Heart right ventricle (tissue), 16 donors: Measurements from ENCODE around the gene MYT1. TPM values are rescaled to one million over a fixed set of nuclear protein-coding genes. Genes with fewer than 3 reads are reported as not detected.

Experiments
- ATAC-seq, 8 donors: fragments of 200-7000 bp; cut with Tn5 transposase; one replicate each; pipeline ENCODE4 v1.9.1; 2020; ENCODE audit warnings: mild to moderate bottlenecking in 8 of 8, moderate library complexity in 8 of 8, moderate number of reproducible peaks in 1 of 8
- DNase-seq, 2 donors: peaks; one replicate each; pipeline ENCODE4 v3.0.0-alpha.2; 2020
- H3K27ac ChIP-seq, 10 donors: fragments of 200-600 bp; sonication (generic) in 2 of 10; one replicate each; pipeline versions ENCODE4 v1.5.0 to v1.8.0; 2020 to 2022; ENCODE audit warnings: mild to moderate bottlenecking in 3 of 10
- H3K27me3 ChIP-seq, 7 donors: fragments of 200-600 bp; one replicate each; pipeline ENCODE4 v1.8.0; 2021 to 2022; ENCODE audit warnings: mild to moderate bottlenecking in 2 of 7
- H3K36me3 ChIP-seq, 9 donors: fragments of 200-600 bp; sonication (generic) in 1 of 9; one replicate each; pipeline versions ENCODE4 v1.5.0 to v1.8.0; 2020 to 2022; ENCODE audit warnings: mild to moderate bottlenecking in 2 of 9
- H3K4me1 ChIP-seq, 9 donors: fragments of 200-600 bp; sonication (generic) in 1 of 9; one replicate each; pipeline versions ENCODE4 v1.5.0 to v1.8.0; 2020 to 2022; ENCODE audit warnings: mild to moderate bottlenecking in 4 of 9
- H3K4me3 ChIP-seq, 10 donors: fragments of 200-600 bp; sonication (generic) in 2 of 10; one replicate each; pipeline versions ENCODE4 v1.5.0 to v1.8.0; 2020 to 2022; ENCODE audit warnings: mild to moderate bottlenecking in 7 of 10, moderate library complexity in 2 of 10
- H3K9me3 ChIP-seq, 11 donors: fragments of 200-600 bp in 10 of 11; sonication (generic) in 2 of 11; one replicate each; pipeline versions ENCODE4 v1.5.0 to v1.8.0; 2013 to 2022; ENCODE audit warnings: mild to moderate bottlenecking in 2 of 11, control low read depth in 1 of 11, moderate library complexity in 1 of 11
- WGBS, 2 donors: extraction: QIAGEN DNeasy Blood & Tissue Kit; methylation state at CpG; one replicate each; pipeline ENCODE4 v1.1.7; 2013; ENCODE audit warnings: inconsistent platforms in 1 of 2; 5-methylcytosine and 5-hydroxymethylcytosine counted together
- intact Hi-C, 10 donors: fragments of 100-400 bp; cut with DNase I; formaldehyde crosslinking; loops; one replicate each; pipeline versions ENCODE4 v1.11.1 to v1.14.2; 2022
- polyA plus RNA-seq, 2 donors: library from polyadenylated mRNA; stranded (reverse); fragments of 200-250 nt; gene quantifications; one replicate each; pipeline ENCODE4 v1.2.3, GENCODE V29; 2013
- total RNA-seq, 10 donors: library from RNA; stranded (reverse); fragmentation: NEBNext Ultra II Directional in 3 of 10; extraction: Animal tissue kit (Norgen Biotek cat#: 25700) in 3 of 10; gene quantifications; one replicate each; pipeline versions ENCODE4 v1.2.1 to v1.2.4, GENCODE V29; 2021 to 2023
- TF ChIP-seq, protein P1 (sequence below), 9 donors: fragments of 200-600 bp; sonication (generic) in 2 of 9; IDR thresholded peaks; one replicate each; pipeline versions ENCODE4 v1.5.0 to v1.8.0; 2021 to 2022; ENCODE audit warnings: antibody characterized with exemption in 9 of 9, mild to moderate bottlenecking in 5 of 9, moderate library complexity in 1 of 9
- donor health status: Arrhythmogenic right ventricular cardiomyopathy.
- donor health status: ischemic (EF 13 %, LVEDD 7.1; RV severe dilation, severe dysfunction).
- donor health status: healthy with polysubstance abuse.
- donor health status: DM: no; HTN: yes; CAD: no.
- donor health status: DM: no; HTN: no; CAD: no.
- donor health status: ischemic (EF 25% LVEDD 6.9; RV normal size, moderate dysfunction).
- donor health status: ischemic (EF 25% LVEDD 5.7; RV mildly dilated, moderate dysfunction).
- donor health status: healthy.
- donor health status: DM: yes; HTN: yes; CAD: no.
- donor health status: Ischemic cardiomyopathy.
- donor health status: ischemic (EF 35%, LVEDD 5.7; RV mildly dilated, moderate dysfunction).
- donor health status: nonischemic (EF 11% LVEDD 7.7; RV severe dilation, severe dysfunction).
- donor health status: DM: yes; HTN: yes; CAD: no.
- donor health status: PGD.
- donor health status: ischemic (EF 29% LVEDD 5.4; RV normal size, mild dysfunction).
- donor health status: nonischemic (EF 23%, LVEDD 6.1; RV moderate dilation, normal function).

Gene MYT1
- total and polyA plus RNA-seq, 12 donors: 0.01 to 0.35 (median 0.11) TPM; not detected in 1

DNA sequence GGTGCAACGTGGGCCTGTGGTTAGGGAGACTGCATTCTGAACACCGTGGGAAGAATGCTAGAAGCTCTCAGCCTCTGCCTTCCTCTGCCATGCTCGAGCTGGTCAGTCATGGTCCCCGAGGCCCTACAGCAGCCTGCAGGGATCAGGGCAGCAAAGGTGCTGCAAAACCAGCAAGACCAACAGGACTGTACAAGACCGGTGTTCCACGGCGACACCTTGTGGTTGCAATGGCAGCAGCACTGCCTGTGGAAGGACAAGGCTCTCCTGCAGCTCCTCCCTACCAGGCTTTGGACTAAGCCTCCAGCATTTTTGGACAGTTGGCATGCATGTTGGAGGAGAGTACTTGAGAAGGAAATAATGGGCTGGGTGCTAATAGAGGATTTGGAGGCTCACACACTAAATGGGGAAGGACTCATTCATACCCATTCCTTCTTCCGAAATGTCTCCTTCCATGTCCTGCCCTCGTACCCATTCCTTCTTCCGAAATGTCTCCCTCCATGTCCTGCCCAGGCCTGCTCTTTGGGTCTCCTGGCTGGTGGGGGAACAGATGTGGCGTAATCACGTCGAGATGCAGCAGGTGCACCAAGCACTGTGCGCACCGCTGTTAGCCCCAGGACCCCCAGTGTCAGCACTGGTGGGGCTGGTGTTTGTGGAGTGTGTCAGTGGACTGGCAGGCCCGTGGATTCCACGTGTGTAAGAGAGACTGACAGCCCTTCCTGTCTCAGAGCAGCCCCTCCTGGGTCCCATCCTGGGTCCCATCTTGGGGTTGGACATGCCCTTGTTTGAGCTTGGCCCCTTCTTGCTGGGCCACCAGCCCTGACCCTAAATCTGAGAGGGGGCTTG is 18.6 kb upstream of the MYT1 start:
- H3K36me3 ChIP-seq: no peaks in the 10 kb centered on the region
- no peak overlapping the region for H3K4me3 ChIP-seq
- TF ChIP-seq, protein P1, sequence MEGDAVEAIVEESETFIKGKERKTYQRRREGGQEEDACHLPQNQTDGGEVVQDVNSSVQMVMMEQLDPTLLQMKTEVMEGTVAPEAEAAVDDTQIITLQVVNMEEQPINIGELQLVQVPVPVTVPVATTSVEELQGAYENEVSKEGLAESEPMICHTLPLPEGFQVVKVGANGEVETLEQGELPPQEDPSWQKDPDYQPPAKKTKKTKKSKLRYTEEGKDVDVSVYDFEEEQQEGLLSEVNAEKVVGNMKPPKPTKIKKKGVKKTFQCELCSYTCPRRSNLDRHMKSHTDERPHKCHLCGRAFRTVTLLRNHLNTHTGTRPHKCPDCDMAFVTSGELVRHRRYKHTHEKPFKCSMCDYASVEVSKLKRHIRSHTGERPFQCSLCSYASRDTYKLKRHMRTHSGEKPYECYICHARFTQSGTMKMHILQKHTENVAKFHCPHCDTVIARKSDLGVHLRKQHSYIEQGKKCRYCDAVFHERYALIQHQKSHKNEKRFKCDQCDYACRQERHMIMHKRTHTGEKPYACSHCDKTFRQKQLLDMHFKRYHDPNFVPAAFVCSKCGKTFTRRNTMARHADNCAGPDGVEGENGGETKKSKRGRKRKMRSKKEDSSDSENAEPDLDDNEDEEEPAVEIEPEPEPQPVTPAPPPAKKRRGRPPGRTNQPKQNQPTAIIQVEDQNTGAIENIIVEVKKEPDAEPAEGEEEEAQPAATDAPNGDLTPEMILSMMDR (IDR thresholded peaks at IDR 0.05): no peak
- H3K9me3 ChIP-seq: peaks cover 0 to 18% (median 0%) of the 10 kb centered on the region in 11 donors
- intact Hi-C loops: no loop called here
- no peak overlapping the region for H3K27ac ChIP-seq
- no peaks in the 10 kb centered on the region for H3K4me1 ChIP-seq
- no peak for ATAC-seq
- no peak for DNase-seq
- peaks cover 0 to 29% (median 7%) of the 10 kb centered on the region in 7 donors for H3K27me3 ChIP-seq
- WGBS, 2 donors: 87 to 88% methylated on average over 17 of the region's 17 CpGs

DNA sequence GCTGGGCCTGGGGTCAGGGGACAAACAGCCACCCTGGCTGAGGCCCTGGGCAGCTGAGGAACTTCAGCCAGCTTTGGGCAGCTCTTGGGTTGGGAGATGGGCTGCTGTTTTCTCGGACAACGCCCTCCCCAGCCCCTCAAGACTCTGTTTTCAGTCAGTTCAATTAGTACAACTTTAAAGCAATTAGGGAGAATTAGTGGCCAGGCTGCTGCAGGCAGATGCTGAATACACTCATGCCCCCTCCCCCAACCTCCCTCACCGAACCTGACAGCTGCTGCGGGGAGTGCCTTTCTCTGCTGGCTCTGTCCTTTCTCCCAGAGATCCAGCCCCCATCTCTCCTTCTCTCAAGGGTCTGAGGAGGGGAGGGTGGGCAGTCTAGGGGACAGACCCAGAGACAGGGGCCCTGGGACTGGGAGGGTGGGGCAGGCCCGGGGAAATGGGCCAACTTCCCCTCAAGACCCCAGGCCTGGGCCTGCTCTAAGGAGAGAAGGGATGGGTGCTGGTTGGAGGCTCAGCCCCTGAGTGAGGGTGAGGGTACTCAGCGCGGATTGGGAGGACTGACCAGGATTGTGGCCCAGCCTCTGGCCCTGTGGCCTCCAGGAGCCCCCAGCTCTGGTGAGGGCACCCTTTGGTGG is 17.8 kb upstream of the MYT1 start:
- Histone ChIP-seq H3K36me3 (no peaks in the 10 kb centered on the region), H3K4me1 (no peaks in the 10 kb centered on the region), H3K9me3 (peaks cover 0 to 18% (median 0%) of the 10 kb centered on the region in 11 donors), H3K27me3 (peaks cover 0 to 29% (median 7%) of the 10 kb centered on the region in 7 donors), H3K4me3 (no peak overlapping the region), H3K27ac (no peak overlapping the region)
- ATAC-seq (no peak), DNase-seq (no peak)
- intact Hi-C loops: no loop called here
- TF ChIP-seq, protein P1 (IDR thresholded peaks at IDR 0.05): no peak
- WGBS, 2 donors: 75 to 85% methylated on average over 7 of the region's 7 CpGs

DNA sequence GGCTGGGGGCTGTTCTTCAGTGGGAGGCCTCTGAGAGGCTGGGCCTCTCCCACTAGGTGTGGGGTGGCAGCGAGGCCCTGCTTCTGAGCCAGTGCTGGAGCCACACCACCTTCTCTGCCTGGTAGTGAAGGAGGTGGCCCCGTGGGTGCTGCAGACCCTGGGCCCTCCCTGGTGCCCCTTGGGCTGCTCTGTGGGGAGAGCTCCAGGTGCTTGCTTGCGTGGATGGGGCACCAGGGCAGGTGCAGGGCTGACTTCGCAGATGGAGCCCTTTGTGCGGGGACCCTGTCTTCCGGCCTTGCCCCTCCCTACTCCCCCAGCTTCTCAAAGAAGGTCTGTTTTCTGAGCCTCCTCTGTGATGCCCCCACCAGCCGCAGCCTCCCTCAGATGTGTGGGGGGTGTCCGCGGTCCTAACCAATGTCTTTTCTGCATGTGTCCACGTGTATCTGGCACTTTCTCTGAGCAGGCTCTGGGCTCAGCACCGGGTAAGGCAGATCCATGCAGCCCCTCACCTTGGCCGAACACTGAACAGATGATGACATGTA is 17.2 kb upstream of the MYT1 start:
- H3K27ac ChIP-seq: no peak overlapping the region
- no peak overlapping the region for H3K4me3 ChIP-seq
- TF ChIP-seq, protein P1 (IDR thresholded peaks at IDR 0.05): no peak
- H3K27me3 ChIP-seq: peaks cover 0 to 29% (median 7%) of the 10 kb centered on the region in 7 donors
- ATAC-seq: no peak
- intact Hi-C loops: no loop called here
- DNase-seq: no peak
- no peaks in the 10 kb centered on the region for H3K4me1 ChIP-seq
- no peaks in the 10 kb centered on the region for H3K36me3 ChIP-seq
- WGBS, 2 donors: 75 to 80% methylated on average over 12 of the region's 12 CpGs
- peaks cover 0 to 18% (median 0%) of the 10 kb centered on the region in 11 donors for H3K9me3 ChIP-seq

DNA sequence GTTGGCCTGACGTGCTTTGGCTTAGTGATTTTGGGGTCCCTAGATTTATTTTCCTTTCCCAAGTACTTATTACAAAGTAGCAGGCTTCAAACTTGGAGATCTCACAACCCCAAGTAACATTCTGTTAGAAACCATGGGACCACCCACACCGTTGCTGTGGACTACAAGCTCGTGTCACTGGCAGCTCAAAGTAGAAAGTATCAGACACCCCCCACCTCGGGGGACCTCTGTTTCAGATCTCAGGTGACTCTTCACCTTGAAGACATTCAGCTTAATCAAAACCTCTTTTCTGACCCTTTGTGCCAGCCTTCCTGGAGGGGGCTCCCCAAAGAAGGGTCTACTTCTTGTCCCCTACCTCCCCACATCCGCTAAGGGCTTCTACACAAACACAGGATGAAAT is 15.7 kb upstream of the MYT1 start:
- Histone ChIP-seq H3K27ac (no peak overlapping the region), H3K9me3 (peaks cover 0 to 18% (median 0%) of the 10 kb centered on the region in 11 donors), H3K27me3 (peaks cover 0 to 33% (median 7%) of the 10 kb centered on the region in 7 donors), H3K4me3 (no peak overlapping the region), H3K36me3 (no peaks in the 10 kb centered on the region), H3K4me1 (no peaks in the 10 kb centered on the region)
- ATAC-seq (no peak), DNase-seq (no peak)
- TF ChIP-seq, protein P1 (IDR thresholded peaks at IDR 0.05): no peak
- intact Hi-C loops: no loop called here
- WGBS, 2 donors: 72 to 74% methylated on average over 5 of the region's 5 CpGs
